HG03025 (cell line): ENCODE measurements around the gene CT47C1.
"Not testable (repeated sequence)": the region's sequence is repeated elsewhere in the genome, so short reads cannot be mapped to it uniquely, and the experiment has no call there.

Experiments used
- ATAC-seq: cut with Tn5 transposase; IDR thresholded peaks from one replicate; pipeline ENCODE4 v1.9.1; 2021; ENCODE audit warnings: mild to moderate bottlenecking, moderate library complexity; ENCODE audit not compliant: unreplicated experiment, low FRiP score

CT47C1 gene

DNA sequence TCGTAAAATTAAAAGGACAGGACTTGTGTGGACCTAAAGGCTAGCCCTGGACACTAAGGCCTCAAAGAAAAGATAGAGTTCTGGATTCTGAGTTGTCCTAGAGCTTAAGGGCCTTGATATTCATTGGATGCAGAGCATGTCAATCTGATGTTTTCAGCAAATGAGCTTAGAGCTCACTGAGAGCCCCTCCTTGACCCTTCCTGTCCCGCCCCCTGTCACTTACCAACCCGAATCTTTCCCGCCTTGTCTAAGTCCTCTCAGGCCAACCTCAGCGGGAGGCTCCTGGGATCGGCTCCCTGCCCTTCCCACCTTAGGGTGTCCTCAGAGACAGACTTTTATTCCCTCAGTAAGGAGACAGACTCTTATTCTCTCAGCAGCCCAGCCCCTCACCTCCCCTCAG is at the start of gene CT47C1:
CT47C1 (plus strand) TSS at position 250 of the 400 bp plus-strand sequence. CDS start 233 bp downstream, outside the sequence.
- ATAC-seq, result no peak

DNA sequence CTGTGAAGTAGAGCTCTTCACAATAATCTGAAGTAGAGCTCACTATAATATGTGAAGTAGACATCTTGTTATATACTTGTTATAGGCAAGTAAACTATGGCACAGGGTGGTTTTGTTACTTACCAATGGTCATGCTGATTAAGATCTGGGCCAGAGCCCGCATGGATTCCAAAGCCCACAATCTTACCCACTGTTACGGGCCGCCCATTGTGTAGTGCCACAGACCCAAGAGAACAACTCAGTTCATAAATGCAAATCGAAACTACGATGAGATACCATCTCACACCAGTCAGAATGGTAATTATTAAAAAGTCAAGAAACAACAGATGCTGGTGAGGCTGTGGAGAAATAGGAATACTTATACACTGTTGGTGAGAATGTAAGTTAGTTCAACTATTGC is 46.9 kb upstream of the CT47C1 start:
- ATAC-seq, result no peak

DNA sequence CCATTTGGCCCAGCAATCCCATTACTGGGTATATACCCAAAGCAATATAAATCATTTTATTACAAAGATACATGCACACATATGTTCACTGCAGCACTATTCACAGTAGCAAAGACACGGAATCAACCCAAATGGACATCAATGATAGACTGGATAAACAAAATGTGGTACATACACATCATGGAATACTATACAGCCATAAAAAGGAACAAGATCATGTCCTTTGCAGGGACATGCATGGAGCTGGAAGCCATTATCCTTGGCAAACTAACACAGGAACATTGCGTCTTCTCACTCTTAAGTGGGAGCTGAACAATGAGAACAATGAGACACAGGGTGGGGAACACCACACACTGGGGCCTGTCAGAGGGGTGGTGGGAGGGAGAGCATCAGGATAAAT is 46.4 kb upstream of the CT47C1 start:
- not testable (repeated sequence) for ATAC-seq

DNA sequence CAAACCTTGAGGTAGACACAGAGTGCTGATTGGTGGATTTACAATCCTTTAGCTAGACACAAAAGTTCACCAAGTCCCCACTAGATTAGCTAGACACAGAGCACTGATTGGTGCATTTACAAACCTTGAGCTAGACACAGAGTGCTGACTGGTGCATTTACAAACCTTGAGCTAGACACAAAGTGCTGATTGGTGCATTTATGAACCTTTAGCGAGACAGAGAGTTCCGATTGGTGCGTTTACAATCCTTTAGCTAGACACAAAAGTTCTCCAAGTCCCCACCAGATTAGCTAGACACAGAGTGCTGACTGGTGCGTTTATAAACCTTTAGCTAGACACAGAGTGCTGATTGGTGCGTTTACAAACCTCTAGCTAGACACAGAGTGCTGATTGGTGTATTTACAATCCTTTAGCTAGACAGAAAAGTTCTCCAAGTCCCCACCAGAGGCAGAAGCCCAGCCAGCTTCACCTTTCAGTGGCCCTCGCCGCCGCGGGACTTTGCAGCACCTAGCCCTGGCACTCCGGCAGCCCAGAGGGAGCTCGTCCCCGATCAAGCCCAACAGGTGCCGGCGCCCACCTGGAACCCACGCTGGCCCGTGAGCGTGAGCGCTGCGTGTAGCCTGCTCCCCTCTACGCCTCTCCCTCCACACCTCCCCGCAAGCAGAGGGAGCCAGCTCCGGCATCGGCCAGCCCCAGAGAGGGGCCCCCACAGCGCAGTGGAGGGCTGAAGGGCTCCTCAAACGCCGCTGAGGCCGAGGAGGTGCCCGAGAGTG is 44.6 kb upstream of the CT47C1 start:
- not testable (repeated sequence) for ATAC-seq

DNA sequence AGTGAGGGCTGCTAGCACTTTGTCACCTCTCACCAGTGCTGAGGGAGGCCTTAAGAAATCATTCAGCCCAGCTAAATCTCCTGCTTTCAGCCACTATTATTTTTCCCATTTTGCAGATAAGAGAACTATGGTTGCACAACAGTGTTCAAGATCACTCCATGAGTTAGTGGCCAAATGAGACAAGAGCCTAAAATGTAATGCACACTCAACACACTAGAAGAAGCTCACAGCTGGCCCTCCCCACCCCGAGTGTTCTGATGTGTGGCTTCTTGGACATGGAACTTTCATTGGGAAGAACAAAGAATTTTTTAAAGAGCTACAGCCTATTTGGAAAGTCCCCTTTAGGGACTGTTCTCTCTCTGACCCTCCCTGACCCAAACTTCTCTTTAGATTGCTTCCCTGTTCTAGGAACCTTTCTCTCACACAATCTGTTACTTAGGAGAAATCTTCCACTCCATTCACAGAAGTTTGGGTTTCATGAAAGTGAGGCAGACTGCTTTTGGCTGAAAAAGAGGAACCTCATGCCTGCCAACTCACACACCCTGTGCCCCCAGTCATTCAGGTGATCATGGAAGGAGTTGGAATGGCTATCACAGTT is 44.0 kb upstream of the CT47C1 start:
- ATAC-seq, result no peak

DNA sequence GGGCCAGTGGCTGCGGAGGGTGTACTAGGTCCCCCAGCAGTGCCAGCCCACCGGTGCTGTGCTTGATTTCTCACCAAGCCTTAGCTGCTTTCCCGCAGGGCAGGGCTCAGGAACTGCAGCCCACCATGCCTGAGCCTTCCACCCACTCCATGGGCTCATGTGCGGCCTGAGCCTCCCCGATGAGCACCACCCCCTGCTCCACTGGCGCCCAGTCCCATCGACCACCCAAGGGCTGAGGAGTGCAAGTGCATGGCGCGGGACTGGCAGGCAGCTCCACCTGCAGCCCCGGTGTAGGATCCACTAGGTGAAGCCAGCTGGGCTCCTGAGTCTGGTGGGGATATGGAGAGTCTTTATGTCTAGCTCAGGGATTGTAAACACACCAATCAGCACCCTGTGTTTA is 43.1 kb upstream of the CT47C1 start:
- ATAC-seq, result not testable (repeated sequence)

DNA sequence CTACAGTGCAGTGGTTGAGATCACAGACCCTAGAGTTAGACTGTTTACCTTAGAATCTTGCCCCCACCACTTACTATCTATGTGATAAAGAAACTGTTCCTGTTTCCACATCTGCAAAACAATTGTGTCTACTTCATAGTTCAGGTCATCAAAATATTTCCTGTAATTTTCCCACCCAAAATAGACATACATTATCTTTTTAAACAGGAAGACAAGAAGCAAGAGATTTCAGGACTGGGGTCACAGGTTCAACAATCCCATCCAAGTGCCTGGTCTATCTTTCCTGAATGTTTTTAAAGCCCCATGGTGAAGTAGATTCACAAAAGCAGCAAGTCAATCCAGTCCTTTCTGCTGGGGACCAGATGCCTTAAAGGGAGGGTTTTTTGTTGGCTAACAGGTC is 41.8 kb upstream of the CT47C1 start:
- no peak for ATAC-seq

DNA sequence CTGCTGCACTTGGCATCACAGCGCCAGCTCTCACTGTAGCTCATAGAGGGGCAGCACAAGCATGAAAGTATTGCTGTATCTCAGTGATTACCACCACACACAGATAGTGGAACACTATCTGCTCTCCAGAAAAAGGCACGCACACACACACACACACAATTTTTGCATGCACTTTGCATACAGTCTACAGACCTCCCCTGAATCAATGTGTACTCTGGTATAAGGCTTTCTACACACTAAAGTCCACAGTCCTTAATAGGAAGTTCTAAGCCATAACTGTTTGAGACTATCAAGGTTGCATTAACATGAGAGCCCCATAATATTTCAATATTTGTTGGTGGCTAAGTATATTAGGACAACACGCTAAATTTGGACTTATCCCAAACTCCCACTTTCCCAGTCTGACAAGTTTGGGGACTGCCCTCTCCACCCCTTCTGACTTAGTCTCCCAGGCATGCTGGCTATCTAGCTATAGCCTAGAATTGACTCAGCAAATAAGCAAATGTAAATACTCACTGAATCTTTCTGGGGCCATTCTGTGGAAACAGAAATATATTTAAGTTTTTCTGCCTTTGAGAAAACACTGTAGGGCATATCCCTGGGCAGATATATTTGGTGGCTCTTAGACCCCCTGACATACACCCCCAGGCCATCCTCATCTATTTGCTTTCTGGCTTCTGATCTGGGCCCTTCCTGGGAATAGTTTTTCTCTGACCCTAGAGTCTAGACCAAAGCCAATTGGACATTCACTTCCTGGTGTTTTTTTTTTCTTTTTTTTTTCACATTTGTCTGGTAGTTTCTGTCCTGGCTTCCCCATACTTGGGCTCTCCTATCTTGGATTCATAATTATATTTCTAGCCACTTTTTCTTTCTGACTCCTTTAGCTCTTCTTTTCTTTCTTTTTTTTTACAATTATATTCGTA is 36.4 kb upstream of the CT47C1 start:
- ATAC-seq, result no peak

DNA sequence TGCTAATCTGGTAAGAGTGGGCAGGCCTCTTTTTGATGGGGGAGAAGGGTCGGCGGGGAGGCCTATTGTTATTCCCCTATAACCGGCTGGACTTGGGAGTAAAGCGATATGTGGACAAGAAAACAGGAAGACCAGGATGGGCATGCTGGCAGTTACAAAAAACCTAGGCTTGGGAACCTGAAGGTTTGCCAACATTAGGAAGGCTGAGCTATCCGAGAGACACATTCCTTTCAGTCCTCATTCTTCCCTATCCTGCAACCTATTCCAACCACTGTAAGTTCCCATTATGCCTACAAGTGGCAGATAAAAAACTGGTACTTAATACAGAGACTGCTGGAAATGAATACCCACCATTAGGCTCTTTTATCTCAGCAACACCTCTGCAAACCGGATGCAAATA is 32.4 kb upstream of the CT47C1 start:
- ATAC-seq, result no peak

DNA sequence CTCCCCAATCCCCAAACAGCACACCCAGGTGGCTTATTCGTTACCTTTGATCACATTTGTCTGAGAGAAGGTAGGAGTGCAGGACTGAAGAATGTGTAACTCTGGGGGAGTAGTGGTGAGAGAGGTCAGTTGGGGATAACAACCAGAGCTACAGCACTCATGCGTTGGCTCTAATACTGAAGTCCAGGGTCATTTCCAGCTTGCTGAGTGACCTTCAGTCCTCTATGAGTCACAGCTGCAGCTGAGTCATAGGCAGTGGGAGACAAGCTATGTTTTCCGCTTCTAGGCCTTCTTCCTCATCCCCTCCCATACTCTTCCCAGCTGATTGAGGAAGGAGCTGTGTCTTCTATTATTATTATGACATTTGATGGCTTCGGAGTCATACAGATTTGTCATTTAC is 31.6 kb upstream of the CT47C1 start:
- no peak for ATAC-seq

DNA sequence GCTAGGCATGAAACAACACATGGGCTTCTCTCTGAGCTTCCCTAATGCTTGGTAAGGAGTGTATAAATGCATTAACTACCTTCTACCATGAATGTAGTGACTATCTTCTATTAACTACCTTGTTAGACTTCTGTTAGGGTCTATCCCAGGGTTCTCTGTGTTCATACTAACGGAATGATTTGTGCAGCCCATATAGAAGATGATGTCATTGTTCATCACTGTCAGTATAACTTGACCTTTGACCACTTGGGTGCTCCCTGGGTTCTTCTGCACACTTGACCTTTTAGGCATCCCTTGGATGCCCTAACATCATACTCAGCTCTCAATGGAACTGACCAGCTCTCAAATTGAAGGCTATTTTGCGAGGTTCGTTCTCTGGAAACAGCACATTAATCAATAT is 30.8 kb upstream of the CT47C1 start:
- ATAC-seq, result no peak

DNA sequence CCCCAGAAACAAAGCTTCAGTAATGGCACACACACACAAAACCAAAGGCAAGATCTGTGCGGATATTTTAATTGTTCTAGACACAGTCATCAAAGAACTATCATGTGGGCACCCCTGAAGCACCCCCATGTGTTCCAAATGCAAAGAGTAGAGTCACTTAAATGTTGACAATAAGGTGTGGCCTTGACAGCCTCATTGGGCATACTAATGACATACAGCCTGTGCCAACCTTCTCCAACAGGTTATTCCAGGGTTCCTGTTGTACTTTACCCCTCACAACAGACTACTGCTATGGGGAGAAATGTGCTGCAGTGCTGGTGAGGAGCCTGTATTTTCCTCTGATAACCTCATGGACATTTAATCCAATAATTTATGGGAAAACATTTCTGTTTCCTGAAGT is 29.8 kb upstream of the CT47C1 start:
- no peak for ATAC-seq

DNA sequence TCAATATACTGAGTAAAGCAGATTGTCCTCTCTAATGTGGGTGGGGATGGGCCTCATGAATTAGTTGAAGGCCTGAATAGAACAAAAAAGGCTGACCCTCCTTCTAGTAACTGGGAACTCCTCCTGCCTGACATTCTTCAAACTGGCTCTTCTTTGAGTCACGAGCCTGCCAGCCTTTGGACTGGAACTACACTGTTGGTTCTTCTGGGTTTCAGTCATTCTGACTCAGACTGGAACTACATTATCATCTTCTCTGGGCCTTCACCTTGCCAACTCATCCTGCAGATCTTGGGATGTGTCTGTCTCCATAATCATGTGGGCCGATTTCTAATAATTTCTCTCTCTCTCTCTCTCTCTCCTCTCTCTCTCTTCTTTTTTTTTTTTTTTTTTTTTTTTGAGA is 26.9 kb upstream of the CT47C1 start:
- no peak for ATAC-seq

DNA sequence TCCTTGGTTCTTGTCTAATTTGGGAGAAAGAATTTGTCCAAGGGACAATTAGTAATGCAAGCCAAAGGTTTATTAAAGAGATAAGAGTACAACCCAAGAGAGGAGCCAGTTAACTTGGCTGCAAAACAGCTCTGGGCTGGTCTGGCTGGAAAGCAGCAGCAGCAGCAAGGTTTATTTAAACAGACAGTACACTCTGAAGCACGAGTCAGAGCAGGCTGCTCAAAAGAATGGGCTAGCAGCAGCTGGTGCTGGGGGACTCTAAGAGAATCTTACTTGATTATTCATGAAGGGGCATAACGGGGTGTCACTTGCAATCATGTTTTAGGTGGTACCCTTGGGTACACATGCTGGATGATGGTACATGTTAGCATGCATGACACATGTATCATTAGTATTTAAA is 17.1 kb upstream of the CT47C1 start:
- ATAC-seq, result no peak

DNA sequence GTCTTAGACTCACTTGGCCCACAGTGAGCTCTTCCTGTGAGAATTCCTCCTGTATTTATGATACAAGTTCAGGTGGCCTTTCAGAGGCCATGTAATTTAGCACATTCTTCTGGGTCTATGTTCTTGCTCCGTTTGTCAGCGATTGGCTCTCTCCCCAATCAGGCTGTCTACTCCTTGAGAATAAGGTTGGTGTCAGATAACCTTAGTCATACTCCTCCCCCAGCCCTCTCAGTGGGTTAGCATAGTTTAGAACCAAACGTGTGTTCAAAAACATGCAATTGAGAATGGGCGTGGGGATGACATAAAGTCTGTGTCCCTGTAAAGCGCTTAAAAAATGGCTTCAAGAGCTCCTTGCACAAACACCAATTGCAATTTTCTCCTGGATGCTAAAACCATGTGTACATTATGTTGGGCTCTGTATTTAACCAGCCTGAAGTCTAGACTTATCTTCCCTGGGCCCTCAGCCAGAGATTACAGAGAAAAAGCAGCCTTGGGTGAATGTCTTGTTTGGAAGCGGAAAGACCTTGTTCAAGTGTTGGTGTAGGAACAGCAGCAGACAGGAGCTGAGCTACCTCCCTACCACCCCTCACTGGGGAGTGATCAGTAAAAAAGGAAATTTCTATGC is 9.9 kb upstream of the CT47C1 start:
- no peak for ATAC-seq

DNA sequence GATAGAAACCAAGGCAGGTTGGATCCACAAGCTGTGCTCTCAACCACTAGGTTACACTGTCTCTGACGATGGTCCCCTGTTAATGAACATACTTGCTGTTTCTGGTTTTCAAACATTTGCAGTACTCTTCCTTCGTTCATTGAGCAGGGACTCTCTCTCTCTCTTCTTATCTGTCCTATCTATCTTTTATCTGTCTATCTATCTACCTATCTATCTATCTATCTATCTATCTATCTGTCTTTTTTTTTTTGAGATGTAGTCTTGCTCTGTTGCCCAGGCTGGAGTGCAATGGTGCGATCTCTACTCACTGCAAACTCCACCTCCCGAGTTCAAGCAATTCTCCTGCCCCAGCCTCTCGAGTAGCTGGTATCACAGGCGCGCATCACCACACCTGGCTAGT is 9.4 kb upstream of the CT47C1 start:
- no peak for ATAC-seq

DNA sequence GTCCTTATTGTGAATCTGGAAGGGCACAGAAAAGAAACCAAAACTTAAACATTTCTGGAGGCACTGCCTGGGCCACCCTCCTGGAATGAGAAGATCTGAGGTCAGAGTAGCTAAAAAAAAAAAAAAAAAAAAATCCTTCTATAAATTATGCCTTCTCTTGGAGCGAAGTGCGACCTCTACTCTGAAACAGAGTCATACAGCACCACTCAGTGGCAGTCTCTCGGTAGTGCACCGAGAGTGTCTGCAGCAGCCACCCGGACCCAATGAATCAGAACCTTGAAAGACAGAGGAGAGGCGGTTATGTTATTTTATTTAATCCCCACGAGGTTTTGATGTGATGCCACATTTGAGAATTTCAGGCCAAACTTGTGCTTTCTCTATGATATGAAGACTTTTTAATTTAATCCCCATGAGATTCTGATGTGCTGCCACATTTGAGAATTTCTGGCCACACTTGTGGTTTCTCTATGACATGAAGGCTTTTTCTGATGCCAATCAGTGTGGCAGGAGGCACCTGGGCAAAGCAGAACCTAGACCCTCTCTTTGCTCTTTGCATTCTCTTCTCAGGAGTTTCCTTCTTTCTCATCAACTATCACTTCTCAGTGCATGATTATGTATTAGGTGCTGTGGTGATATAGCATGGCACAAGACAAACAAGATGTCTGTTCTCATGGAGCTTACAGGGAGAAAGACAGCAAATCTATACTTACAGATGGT is 5.6 kb upstream of the CT47C1 start:
- ATAC-seq, result no peak

DNA sequence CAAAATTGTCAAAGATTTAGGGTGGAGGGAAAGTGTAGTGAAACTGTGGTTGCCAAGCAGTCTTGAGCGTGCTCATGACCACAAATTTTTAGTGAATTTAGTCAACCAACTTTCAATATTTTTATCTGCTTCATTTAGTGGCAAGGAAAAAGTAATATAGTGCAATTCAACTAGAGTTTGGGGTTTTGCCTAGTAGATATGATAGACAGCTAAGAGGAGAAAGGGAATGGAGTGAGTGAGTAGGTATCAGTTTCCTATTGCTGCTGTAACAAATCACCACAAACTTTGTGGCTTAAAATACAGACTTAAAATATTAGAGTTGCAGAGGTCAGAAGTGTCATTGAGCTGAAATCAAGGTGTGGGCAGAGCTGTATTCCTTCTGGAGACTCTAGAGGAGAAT is 3.7 kb upstream of the CT47C1 start:
- ATAC-seq, result no peak

DNA sequence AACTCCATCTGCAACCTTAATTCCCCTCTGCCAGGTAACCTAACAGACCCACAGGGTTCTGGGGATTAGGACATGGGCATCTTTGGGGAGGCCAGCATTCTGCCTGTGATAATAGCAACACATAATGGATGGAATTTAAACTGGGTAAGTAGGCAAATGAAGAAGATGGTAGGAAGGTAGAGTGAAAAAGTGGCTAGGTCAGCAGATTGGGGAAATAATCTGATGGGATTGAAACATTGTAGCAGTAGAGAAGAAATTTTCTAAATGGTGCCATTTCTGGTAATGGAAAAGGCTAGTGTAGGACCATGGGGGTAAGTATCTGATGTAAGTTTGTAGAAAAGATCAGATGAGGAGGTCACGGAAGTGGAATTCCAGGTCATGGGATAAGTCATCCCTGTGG is 3.0 kb upstream of the CT47C1 start:
- ATAC-seq, result no peak

DNA sequence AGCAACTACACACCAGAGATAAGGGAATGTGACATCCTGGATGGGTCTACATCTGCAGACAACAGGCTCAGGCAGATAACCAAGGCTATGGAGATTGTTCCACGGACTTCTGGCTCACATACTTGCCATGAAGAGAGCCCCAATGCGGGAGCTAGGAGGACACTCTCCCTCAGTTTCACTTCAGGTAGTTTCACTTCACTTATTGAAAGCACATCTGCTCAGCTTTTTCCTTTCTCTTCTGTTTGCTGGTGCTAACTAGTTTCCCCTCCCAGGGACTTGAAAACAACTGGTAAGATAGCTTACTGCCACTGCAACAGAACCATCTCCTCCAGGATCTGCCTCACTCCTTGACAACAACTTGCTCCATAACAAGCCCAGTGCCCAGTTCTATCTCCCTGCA is 1.4 kb upstream of the CT47C1 start:
- no peak for ATAC-seq
